Endodermal cell (in vitro differentiated cells): ENCODE results near the gene DENND11. TPM values are rescaled to one million over a fixed set of nuclear protein-coding genes. Genes with fewer than 3 reads are reported as not detected.

Experiments
- DNase-seq: peaks from one replicate; pipeline ENCODE4 v3.0.0-alpha.2; 2017
- H3K27ac ChIP-seq: 2 replicates; pipeline ENCODE4 v1.5.1; 2013; ENCODE audit warnings: mild to moderate bottlenecking, low read depth, low read length, moderate library complexity
- H3K27me3 ChIP-seq: 2 replicates; pipeline ENCODE4 v1.6.1; 2013; ENCODE audit warnings: mild to moderate bottlenecking, low read length, moderate library complexity; ENCODE audit not compliant: insufficient read depth, control insufficient read depth, poor library complexity, severe bottlenecking
- H3K36me3 ChIP-seq: 2 replicates; pipeline ENCODE4 v1.7.0; 2013; ENCODE audit warnings: mild to moderate bottlenecking, low read length, moderate library complexity; ENCODE audit not compliant: control insufficient read depth, insufficient read depth
- H3K4me1 ChIP-seq: one replicate; pipeline ENCODE4 v1.7.0; 2013; ENCODE audit warnings: low read length; ENCODE audit not compliant: control insufficient read depth, insufficient read depth
- H3K4me3 ChIP-seq: 2 replicates; pipeline ENCODE4 v1.5.1; 2013; ENCODE audit warnings: mild to moderate bottlenecking, low read length, moderate library complexity
- H3K9ac ChIP-seq: 2 replicates; pipeline ENCODE4 v1.6.1; 2013; ENCODE audit warnings: mild to moderate bottlenecking, low read length, moderate library complexity; ENCODE audit not compliant: poor library complexity, severe bottlenecking; ENCODE audit errors: extremely low read depth
- H3K9me3 ChIP-seq: 2 replicates; pipeline ENCODE4 v1.6.1; 2013; ENCODE audit warnings: mild to moderate bottlenecking, low read length, moderate library complexity; ENCODE audit not compliant: control insufficient read depth
- H3K27ac Mint-ChIP-seq: 2 replicates; pipeline ENCODE4 v1.8.0; 2020; ENCODE audit warnings: mixed read lengths
- H3K27me3 Mint-ChIP-seq: 2 replicates; pipeline ENCODE4 v1.8.0; 2021; ENCODE audit warnings: mild to moderate bottlenecking, mixed read lengths; ENCODE audit not compliant: insufficient read depth
- H3K36me3 Mint-ChIP-seq: 2 replicates; pipeline ENCODE4 v1.8.0; 2020; ENCODE audit warnings: low read depth, mixed read lengths
- H3K4me1 Mint-ChIP-seq: 2 replicates; pipeline ENCODE4 v1.8.0; 2020; ENCODE audit warnings: mixed read lengths
- H3K4me3 Mint-ChIP-seq: 2 replicates; pipeline ENCODE4 v1.8.0; 2020; ENCODE audit warnings: mild to moderate bottlenecking, moderate library complexity, mixed read lengths
- H3K9me3 Mint-ChIP-seq: 2 replicates; pipeline ENCODE4 v1.8.0; 2020; ENCODE audit warnings: mild to moderate bottlenecking, mixed read lengths
- CTCF ChIP-seq: fragments of 200-600 bp; sonication (generic); conservative IDR thresholded peaks from 2 replicates; pipeline ENCODE4 v1.5.0; 2021; ENCODE audit warnings: antibody characterized with exemption, mild to moderate bottlenecking
- WGBS, 2 experiments: methylation state at CpG; one replicate each; pipeline versions ENCODE4 v1.1.5 to v1.1.7; 2013; ENCODE audit warnings: missing lambda C conversion rate in 2 of 2, mixed read lengths in 1 of 2; ENCODE audit not compliant: insufficient coverage in 1 of 2, insufficient read length in 1 of 2; 5-methylcytosine and 5-hydroxymethylcytosine counted together
- total RNA-seq, 2 donors: library from RNA; stranded (reverse); fragmentation: NEBNext Ultra II Directional in 1 of 2; extraction: Animal tissue kit (Norgen Biotek cat#: 25700) in 1 of 2; gene quantifications; 2 replicates in 1 of 2; 3 replicates in 1 of 2; pipeline ENCODE4 v1.2.1, GENCODE V29; 2021

DENND11 gene
- total RNA-seq, 2 donors from 2014 or later: 24.5 to 25.4 TPM

GRCh38 chr7:141742229-141742628 lies 40.3 kb upstream of the DENND11 start:
- Mint-ChIP-seq H3K9me3 (no peaks in the 10 kb centered on the region), H3K4me3 (no peak overlapping the region), H3K27ac (no peak overlapping the region), H3K36me3 (peaks cover 66% of the 10 kb centered on the region), H3K27me3 (no peaks in the 10 kb centered on the region), H3K4me1 (peaks cover 27% of the 10 kb centered on the region)
- Histone ChIP-seq H3K36me3 (peaks cover 67% of the 10 kb centered on the region), H3K27ac (no peak overlapping the region), H3K9ac (no peak overlapping the region), H3K4me3 (peak overlapping the region; percentile 2), H3K27me3 (no peaks in the 10 kb centered on the region), H3K9me3 (no peaks in the 10 kb centered on the region), H3K4me1 (peaks cover 15% of the 10 kb centered on the region)
- no peak for DNase-seq
- TF ChIP-seq CTCF: no peak
- 71% methylated on average over 1 of the region's 1 CpG; no CpG with 5 or more reads in 1 of the 2 experiments for WGBS, 2 experiments

- H3K36me3 ChIP-seq: peaks cover 37% of the 10 kb centered on the region
- peak overlapping the region; percentile 79 for H3K27ac Mint-ChIP-seq
- H3K36me3 Mint-ChIP-seq: peaks cover 44% of the 10 kb centered on the region
- peak overlapping the region; percentile 95 for H3K4me3 ChIP-seq
- H3K4me1 ChIP-seq: peaks cover 15% of the 10 kb centered on the region
- peaks cover 27% of the 10 kb centered on the region for H3K4me1 Mint-ChIP-seq
- no peaks in the 10 kb centered on the region for H3K27me3 ChIP-seq
- H3K9me3 Mint-ChIP-seq: no peaks in the 10 kb centered on the region
- H3K9ac ChIP-seq: peak overlapping the region; percentile 82
- WGBS, 2 experiments: 84 to 95% methylated on average over 2 to 3 of the region's 3 CpGs
- H3K27ac ChIP-seq: no peak overlapping the region
- peak overlapping the region; percentile 98 for H3K4me3 Mint-ChIP-seq
- no peak for DNase-seq
- H3K9me3 ChIP-seq: no peaks in the 10 kb centered on the region
- no peak for TF ChIP-seq CTCF
- H3K27me3 Mint-ChIP-seq: no peaks in the 10 kb centered on the region
These were observed 37.3 kb upstream of the DENND11 start for GRCh38 chr7:141739250-141739649.

- no peaks in the 10 kb centered on the region for H3K9me3 Mint-ChIP-seq
- H3K4me1 Mint-ChIP-seq: peaks cover 31% of the 10 kb centered on the region
- peak overlapping the region; percentile 98 for H3K4me3 Mint-ChIP-seq
- H3K36me3 ChIP-seq: peaks cover 31% of the 10 kb centered on the region
- no peaks in the 10 kb centered on the region for H3K27me3 Mint-ChIP-seq
- H3K27ac ChIP-seq: peak overlapping the region; percentile 69
- H3K9me3 ChIP-seq: no peaks in the 10 kb centered on the region
- peak overlapping the region; percentile 82 for H3K9ac ChIP-seq
- peak overlapping the region; percentile 100 for H3K27ac Mint-ChIP-seq
- peaks cover 37% of the 10 kb centered on the region for H3K36me3 Mint-ChIP-seq
- H3K27me3 ChIP-seq: no peaks in the 10 kb centered on the region
- H3K4me1 ChIP-seq: peaks cover 19% of the 10 kb centered on the region
- TF ChIP-seq CTCF: no peak
- DNase-seq: no peak
- H3K4me3 ChIP-seq: peak overlapping the region; percentile 95
- 0 to 3% methylated on average over 3 to 6 of the region's 6 CpGs for WGBS, 2 experiments
These were observed 36.6 kb upstream of the DENND11 start for GRCh38 chr7:141738592-141739013.
